ENCODE results near the gene JMJD6.

DNA sequence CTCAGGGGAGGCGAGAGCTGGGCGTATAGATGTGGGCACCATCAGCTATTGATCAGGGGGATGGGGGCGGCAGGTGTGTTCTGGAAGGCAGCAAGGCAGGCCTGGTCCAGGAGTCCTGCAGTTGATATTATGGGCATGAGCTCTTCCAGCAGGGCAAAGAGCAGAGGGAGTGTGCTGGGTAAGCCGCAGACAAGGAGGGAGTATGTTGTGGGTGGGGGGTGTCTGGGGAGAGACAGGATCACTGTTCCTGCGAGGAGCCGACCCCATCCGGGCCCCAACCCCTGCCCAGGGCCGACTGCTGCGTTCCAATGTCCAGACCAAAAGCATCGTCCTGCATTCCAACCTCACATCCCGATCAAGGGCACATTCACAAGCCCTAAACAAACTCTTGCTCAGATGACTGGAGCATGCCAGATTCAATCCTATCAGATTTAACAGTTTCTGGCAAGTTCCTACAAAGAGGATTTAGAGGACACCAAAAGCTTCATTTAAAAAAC lies 24.9 kb downstream of the JMJD6 start:
- TF ChIP-seq, protein P1, sequence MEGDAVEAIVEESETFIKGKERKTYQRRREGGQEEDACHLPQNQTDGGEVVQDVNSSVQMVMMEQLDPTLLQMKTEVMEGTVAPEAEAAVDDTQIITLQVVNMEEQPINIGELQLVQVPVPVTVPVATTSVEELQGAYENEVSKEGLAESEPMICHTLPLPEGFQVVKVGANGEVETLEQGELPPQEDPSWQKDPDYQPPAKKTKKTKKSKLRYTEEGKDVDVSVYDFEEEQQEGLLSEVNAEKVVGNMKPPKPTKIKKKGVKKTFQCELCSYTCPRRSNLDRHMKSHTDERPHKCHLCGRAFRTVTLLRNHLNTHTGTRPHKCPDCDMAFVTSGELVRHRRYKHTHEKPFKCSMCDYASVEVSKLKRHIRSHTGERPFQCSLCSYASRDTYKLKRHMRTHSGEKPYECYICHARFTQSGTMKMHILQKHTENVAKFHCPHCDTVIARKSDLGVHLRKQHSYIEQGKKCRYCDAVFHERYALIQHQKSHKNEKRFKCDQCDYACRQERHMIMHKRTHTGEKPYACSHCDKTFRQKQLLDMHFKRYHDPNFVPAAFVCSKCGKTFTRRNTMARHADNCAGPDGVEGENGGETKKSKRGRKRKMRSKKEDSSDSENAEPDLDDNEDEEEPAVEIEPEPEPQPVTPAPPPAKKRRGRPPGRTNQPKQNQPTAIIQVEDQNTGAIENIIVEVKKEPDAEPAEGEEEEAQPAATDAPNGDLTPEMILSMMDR (optimal IDR thresholded peaks at IDR 0.05 in 1 of 3, IDR thresholded peaks at IDR 0.05 in 1 of 3, conservative IDR thresholded peaks at IDR 0.05 in 1 of 3; ENCODE audit: extremely low read depth in 1 of 3, insufficient read depth in 2 of 3, low read length in 3 of 3): no peak
- TF ChIP-seq EZH2 (IDR thresholded peaks at IDR 0.05; ENCODE audit: low read length): no peak
